NCI-H82 treated with DMSO at 0.1 percent for 48 hours (cell line): ENCODE measurements around the gene TSPAN15.
A peak's percentile ranks its signal among the peaks of the same experiment; 100 is the strongest.
"Not testable (repeated sequence)": the region's sequence is repeated elsewhere in the genome, so short reads cannot be mapped to it uniquely, and the experiment has no call there.

Source experiments
- DNase-seq: peaks from one replicate; lab custom pipeline; 2025; ENCODE audit not compliant: unreplicated experiment; lab: John Stamatoyannopoulos, UW

TSPAN15 gene

DNA sequence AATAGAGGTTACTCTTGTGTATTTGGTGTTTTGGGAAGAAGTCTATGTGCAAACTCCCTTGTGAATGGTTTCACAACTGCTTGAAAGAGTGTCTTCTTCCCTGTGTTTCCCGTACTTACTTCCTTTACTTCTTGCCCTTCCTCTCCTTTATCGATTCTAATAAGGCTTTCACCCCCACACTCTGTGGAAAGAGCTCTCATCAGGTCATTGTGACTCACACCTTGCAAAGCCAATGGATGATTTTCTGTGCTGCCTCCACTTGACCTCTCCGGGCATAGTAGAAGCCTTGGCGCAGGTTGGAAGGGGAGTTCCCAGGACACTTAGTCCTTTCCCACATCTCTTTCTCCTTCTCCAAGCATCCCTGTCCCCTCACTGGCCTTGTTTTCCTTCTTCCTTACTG is 6.2 kb upstream of the TSPAN15 start:
- no peak for DNase-seq

- DNase-seq = no peak
Observed at GRCh38 chr10:69446229-69446628, 5.0 kb upstream of the TSPAN15 start.

DNA sequence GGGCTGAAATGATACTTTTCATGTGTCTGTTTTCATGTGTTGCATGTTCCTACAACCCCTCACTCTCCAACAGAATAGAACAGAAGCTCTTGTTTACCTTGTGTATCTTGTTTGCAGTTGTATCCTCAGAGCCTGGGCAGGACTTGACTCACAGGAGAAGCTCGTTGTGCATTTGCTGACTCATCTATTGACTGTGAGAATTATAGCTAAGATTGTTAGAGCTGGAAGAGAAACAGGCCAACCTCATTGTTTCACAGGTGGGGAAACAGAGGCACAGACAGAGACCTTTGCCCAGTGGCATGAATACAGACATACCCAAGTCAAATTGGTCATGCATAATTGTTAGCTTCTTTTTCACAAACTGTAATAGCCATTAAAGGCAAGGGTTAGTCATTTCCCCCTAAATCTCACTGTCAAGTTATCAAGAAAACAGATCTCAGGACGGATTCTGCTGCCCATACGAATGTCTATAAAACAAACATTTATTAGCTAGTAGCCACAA is 4.6 kb upstream of the TSPAN15 start:
- no peak for DNase-seq

DNA sequence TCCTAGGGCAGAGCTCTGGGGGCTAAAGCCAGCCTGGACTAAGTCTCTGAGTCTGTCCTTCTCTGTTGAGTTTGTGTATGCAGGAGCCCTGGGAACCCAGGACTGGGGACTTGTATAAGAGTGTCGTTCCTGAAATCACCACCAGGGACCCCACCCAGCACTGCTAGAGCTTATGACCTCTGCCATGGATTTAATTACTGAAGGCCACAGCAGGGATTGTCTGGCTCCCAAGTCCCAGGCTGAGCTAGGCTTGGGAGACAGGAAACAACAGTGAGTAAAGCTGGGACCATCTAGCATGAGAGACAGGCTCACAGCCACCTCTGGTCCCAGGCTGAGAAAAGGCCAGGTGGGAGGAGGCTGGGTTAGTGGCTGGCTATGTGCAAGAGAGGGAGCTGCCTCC is 1.4 kb upstream of the TSPAN15 start:
- DNase-seq = peak; percentile 70

GRCh38 chr10:69450395-69450794 is 870 bp upstream of the TSPAN15 start:
- DNase-seq = not testable (repeated sequence)

- no peak for DNase-seq
Observed at GRCh38 chr10:69451784-69452251, 553 bp downstream of the TSPAN15 start.

GRCh38 chr10:69452676-69453415 is 1.6 kb downstream of the TSPAN15 start:
- no peak for DNase-seq

DNA sequence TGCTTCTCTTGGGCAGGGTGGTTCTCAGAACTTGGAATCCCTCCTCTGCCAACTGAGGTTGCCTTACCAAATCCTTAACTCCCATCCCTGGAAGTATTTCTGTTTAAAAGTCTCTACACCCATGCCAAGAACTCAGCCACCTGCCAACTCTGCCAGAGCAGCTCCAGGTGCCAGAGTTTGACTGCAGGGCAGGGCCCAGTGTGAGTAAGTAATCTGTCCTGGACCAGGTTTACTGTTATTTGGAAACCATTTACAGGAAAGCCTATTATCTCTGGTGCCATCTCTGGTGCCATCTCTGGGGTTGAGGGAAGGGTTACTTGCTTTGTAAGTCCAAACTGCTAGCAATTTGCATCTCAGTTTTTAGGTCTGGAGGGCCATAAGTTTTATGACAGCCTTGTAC is 2.5 kb downstream of the TSPAN15 start:
- DNase-seq = no peak

DNA sequence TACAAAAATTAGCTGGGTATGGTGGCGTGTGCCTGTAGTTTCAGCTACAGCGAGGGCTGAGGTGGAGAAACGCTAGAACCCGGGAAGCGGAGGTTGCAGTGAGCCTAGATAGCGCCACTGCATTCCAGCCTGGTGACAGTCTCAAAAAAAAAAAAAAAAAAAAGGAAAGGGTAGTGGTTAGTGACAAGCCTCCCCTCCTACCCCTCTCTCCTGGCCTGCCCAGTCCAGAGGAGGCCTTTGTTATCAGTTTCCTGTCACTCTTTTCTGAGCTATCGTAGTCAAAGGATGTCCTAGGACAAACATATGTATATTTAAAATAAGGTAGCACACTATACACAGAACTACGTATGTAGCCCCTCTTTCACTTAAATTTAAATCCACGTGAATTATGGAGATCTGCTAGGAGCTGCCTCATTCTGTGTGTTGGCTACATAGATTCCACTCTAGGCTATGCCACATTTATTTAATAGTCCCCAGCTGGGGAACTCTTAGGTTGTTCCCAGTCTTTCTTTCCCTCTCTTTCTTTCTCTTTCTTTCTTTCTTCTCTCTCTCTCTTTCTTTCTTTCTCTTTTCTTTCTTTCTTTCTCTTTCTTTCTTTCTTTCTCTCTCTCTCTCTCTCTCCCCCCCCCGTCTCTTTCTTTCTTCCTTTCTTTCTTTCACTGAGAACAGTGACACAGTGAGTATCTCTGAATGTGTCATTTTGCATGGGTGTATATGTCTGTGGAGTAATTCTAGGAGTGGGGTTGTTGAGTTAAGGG is 3.9 kb downstream of the TSPAN15 start:
- no peak for DNase-seq

GRCh38 chr10:69456880-69457693 is 5.8 kb downstream of the TSPAN15 start:
- DNase-seq = no peak

GRCh38 chr10:69457771-69458237 is 6.5 kb downstream of the TSPAN15 start:
- peak; percentile 20 for DNase-seq

DNA sequence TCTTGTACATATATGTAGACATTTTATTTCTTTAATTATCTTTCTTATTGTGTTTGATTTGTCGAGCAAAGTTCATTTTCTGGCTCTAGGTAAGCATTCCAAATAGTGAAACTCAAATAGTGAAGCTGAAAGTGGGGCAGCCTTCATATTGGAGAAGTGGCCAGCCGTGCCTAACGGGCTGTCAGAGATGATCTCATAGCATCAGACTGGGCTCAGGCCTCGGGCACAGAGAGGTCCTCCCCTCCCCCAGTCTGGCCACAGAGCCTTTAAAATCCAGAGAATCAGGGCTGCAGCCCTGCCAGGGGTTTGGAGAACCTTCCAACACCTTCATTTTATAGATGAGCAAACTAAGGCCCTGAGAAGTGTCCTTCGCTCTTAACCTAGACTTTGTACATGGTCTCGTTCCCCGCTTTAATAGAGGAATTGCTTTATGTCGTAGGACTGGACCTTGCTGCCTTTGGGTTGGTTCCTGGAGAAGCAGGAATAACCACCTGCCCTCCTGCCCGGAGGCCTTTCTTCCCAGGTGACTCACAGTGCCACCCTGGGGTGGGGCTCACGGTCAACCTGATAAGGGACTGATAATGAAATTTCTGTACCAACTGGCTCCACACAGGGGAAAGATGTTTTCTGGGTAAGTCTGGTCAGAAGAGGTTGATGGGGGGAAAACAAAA is 7.3 kb downstream of the TSPAN15 start:
- no peak for DNase-seq

GRCh38 chr10:69459101-69459790 is 8.0 kb downstream of the TSPAN15 start:
- DNase-seq = no peak

- DNase-seq = no peak
Observed at GRCh38 chr10:69459893-69460575, 8.8 kb downstream of the TSPAN15 start.

DNA sequence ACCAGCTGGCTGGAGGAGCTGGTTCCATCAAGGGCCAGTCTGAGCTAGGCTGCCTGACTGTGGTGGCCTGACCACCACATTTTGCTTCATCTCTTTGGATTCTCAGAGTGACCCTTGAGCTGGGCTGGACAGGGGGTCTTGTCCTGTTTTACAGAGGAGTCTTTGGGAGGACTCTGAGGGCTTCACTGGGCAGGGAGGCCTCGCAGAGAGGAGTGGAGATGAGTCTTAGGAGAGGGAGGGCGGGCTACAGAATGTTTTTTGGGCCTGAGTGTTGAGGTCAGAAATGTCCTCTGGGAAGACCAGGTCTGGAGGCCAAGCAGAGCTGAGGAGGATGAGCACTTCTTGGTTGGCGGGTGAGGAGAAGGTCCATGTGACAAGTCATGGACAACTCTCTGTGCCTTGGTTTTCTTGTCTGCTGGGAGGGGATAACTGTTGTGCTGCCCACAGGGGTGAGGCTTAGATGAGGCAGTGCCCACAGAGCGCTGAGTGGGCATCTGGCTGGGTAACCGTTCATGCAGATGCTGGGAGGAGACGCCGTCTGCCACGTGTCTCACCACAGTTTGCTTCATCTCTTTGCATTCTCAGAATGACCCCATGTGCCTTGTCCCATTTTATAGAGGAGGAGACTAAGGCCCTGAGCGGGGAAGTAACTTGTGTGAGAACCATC is 9.4 kb downstream of the TSPAN15 start:
- DNase-seq = no peak

DNA sequence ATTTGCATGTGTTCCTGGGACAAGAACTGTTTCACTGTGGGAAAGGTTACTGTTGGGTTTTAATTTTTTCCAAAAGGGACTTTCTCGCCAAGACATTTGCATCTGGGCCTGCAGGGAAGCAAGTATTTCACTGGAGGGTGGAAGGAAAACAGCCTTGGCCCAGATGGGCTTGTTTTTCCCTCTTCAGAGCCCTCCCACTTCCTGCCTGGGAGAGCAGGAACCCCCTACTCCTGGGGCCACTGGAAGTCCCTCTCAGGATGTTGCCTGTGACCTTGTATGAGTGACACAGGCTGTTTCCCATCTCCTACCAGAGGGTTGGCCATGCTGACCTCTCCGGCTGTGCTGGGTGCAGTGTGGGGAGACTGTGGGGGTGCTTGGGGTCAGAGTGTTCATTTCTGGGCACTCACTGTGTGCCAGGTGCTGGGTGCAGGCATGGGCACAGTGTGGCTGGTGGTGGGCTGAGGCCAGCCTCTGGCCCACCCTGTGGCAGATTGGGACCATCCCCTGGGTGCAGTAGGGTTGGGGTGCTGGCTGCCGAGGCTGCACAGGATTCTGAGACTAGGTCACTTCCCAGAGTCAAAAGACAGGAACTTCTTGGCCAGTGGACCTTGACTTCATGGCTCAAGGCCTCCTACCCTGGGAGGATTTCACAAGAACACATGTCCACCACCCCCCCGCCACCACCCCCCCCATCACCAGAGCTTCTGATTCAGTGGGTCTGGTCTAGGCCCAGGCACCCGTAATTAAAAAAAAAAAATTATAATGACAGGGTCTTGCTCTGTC is 10.2 kb downstream of the TSPAN15 start:
- no peak for DNase-seq

DNA sequence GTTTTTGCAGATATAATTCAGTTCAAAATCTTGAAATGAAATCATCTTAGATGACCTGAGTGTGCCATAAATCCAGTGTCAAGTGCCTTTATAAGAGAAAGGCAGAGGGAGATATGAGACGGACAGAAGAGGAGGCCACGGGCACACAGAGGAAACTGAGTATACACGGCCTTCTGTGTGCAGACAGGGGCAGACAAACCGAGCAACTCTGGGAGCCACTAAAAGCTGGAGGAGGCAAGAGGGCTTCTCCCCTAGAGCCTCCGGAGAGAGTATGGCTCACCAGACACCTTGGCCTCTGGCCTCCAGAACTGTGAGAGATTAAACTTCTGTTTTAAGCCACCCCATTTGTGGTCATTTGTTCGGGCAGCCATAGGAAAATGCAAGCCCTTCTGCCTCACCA is 12.6 kb downstream of the TSPAN15 start:
- DNase-seq = no peak

DNA sequence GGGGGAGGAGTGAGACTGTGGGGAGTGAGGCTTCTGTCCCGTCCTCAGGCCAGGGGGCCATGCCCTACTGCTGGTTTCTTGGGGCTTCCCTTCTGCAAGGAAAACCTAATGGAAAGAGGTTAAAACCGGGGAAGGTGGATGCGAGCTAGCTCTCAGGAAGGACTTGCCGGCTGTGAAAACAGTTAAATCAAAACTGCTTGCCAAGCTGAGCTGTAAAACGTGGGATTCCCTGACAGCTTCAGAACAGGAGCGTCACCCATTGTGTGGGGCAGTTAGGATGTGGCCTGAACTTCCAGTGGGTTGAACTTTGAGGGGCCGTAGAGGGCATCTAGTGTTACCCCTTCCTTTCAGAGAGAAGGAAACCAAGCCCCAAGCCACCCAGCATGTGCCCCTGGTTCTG is 13.1 kb downstream of the TSPAN15 start:
- DNase-seq = no peak
